Gastrocnemius medialis (tissue), 4 donors: Measurements from ENCODE around the gene SLC48A1.

Experiments
- CTCF ChIP-seq, 5 experiments: fragments of 450-650 bp in 3 of 5; fragments of 200-600 bp in 2 of 5; sonication (generic) in 2 of 5; IDR thresholded peaks in 4 of 5; conservative IDR thresholded peaks in 1 of 5; 1 replicate in 4 of 5; 2 replicates in 1 of 5; pipeline ENCODE4 v1.5.1; 2016 to 2019; ENCODE audit warnings: antibody characterized with exemption in 5 of 5, mild to moderate bottlenecking in 3 of 5, moderate library complexity in 3 of 5
- POLR2A ChIP-seq, 2 donors: fragments of 450-650 bp; IDR thresholded peaks; one replicate each; pipeline ENCODE4 v1.6.1; 2017; ENCODE audit warnings: antibody characterized with exemption in 2 of 2, mild to moderate bottlenecking in 2 of 2, moderate library complexity in 2 of 2

- no peak for TF ChIP-seq CTCF (IDR thresholded peaks at IDR 0.05 in 4 of 5, conservative IDR thresholded peaks at IDR 0.05 in 1 of 5)
- TF ChIP-seq POLR2A (IDR thresholded peaks at IDR 0.05) = no peak
These were observed 28.1 kb upstream of the SLC48A1 start for GRCh38 chr12:47744778-47745436.
